Islet of Langerhans (tissue), 1 donor: ENCODE measurements around the gene TRIO.
"Not testable (repeated sequence)": the region's sequence is repeated elsewhere in the genome, so short reads cannot be mapped to it uniquely, and the experiment has no call there.

Source experiments
- FAIRE-seq: peaks from one replicate; lab custom pipeline; 2011; peaks lifted over from hg19 to GRCh38; lab: Jason Lieb, UNC

The TRIO gene

GRCh38 chr5:14359069-14360043 is 216.2 kb downstream of the TRIO start:
- no peak for FAIRE-seq

- no peak for FAIRE-seq
Measured at GRCh38 chr5:14362491-14362890, 219.3 kb downstream of the TRIO start.

GRCh38 chr5:14364096-14364495 is 221.0 kb downstream of the TRIO start:
- no peak for FAIRE-seq

- no peak for FAIRE-seq
Measured at GRCh38 chr5:14364576-14365472, 221.7 kb downstream of the TRIO start.

GRCh38 chr5:14365831-14366430 is 222.8 kb downstream of the TRIO start:
- no peak for FAIRE-seq

- no peak for FAIRE-seq
Measured at GRCh38 chr5:14366763-14367162, 223.6 kb downstream of the TRIO start.

- FAIRE-seq, result no peak
Measured at GRCh38 chr5:14367364-14367763, 224.2 kb downstream of the TRIO start.

GRCh38 chr5:14369780-14370179 is 226.6 kb downstream of the TRIO start:
- FAIRE-seq, result no peak

GRCh38 chr5:14370386-14370785 is 227.2 kb downstream of the TRIO start:
- no peak for FAIRE-seq

- no peak for FAIRE-seq
Measured at GRCh38 chr5:14373685-14374084, 230.5 kb downstream of the TRIO start.

GRCh38 chr5:14374100-14374499 is 231.0 kb downstream of the TRIO start:
- FAIRE-seq, result no peak

GRCh38 chr5:14376789-14377188 is 233.6 kb downstream of the TRIO start:
- no peak for FAIRE-seq

- FAIRE-seq, result no peak
Measured at GRCh38 chr5:14379739-14380497, 236.8 kb downstream of the TRIO start.

- FAIRE-seq, result no peak
Measured at GRCh38 chr5:14380712-14381111, 237.6 kb downstream of the TRIO start.

GRCh38 chr5:14382640-14383039 is 239.5 kb downstream of the TRIO start:
- no peak for FAIRE-seq

- peak; percentile 73 for FAIRE-seq
Measured at GRCh38 chr5:14383923-14384322, 240.8 kb downstream of the TRIO start.

- no peak for FAIRE-seq
Measured at GRCh38 chr5:14385019-14385418, 241.9 kb downstream of the TRIO start.

GRCh38 chr5:14386884-14387624 is 243.9 kb downstream of the TRIO start:
- FAIRE-seq, result no peak

GRCh38 chr5:14388741-14389140 is 245.6 kb downstream of the TRIO start:
- FAIRE-seq, result no peak

- FAIRE-seq, result not testable (repeated sequence)
Measured at GRCh38 chr5:14392552-14392951, 249.4 kb downstream of the TRIO start.

- no peak for FAIRE-seq
Measured at GRCh38 chr5:14394365-14394764, 251.2 kb downstream of the TRIO start.
